Adrenal gland (tissue), 12 donors: Measurements from ENCODE around the gene NAP1L5. TPM values are rescaled to one million over a fixed set of nuclear protein-coding genes. Genes with fewer than 3 reads are reported as not detected.

Experiments used
- DNase-seq, 7 donors: peaks; one replicate each; pipeline ENCODE4 v3.0.0-alpha.2; 2019 to 2020
- H3K27ac ChIP-seq, 5 donors: fragments of 200-600 bp; sonication (generic) in 4 of 5; 1 replicate in 3 of 5; 2 replicates in 2 of 5; pipeline versions ENCODE4 v1.5.1 to v1.8.0; 2016 to 2020; ENCODE audit warnings: mild to moderate bottlenecking in 1 of 5
- H3K27me3 ChIP-seq: fragments of 200-600 bp; 2 replicates; pipeline ENCODE4 v1.8.0; 2021
- H3K36me3 ChIP-seq, 2 donors: fragments of 200-600 bp; replicated peaks in 1 of 2; 1 replicate in 1 of 2; 2 replicates in 1 of 2; pipeline versions ENCODE4 v1.5.1 to v1.8.0; 2018 to 2022
- H3K4me1 ChIP-seq, 2 donors: fragments of 200-600 bp; replicated peaks in 1 of 2; 1 replicate in 1 of 2; 2 replicates in 1 of 2; pipeline versions ENCODE4 v1.5.1 to v1.8.0; 2018 to 2021
- H3K4me3 ChIP-seq, 4 donors: fragments of 200-600 bp; sonication (generic) in 3 of 4; one replicate each; pipeline ENCODE4 v1.5.1; 2016 to 2018
- H3K9me3 ChIP-seq, 3 donors: fragments of 200-600 bp; sonication (generic) in 1 of 3; replicated peaks in 1 of 3; 1 replicate in 2 of 3; 2 replicates in 1 of 3; pipeline versions ENCODE4 v1.5.1 to v1.8.0; 2016 to 2021
- POLR2A ChIP-seq, 2 donors: fragments of 450-650 bp; IDR thresholded peaks; one replicate each; pipeline ENCODE4 v1.6.1; 2017; ENCODE audit warnings: antibody characterized with exemption in 2 of 2, mild to moderate bottlenecking in 2 of 2, moderate library complexity in 1 of 2
- WGBS, 4 donors: extraction: QIAGEN DNeasy Blood & Tissue Kit in 2 of 4; methylation state at CpG; one replicate each; pipeline versions ENCODE4 v1.1.5 to v1.1.7; 2013 to 2017; 5-methylcytosine and 5-hydroxymethylcytosine counted together
- intact Hi-C, 2 donors: fragments of 100-400 bp; cut with DNase I; formaldehyde crosslinking; loops; one replicate each; pipeline versions ENCODE4 v1.14.1 to v1.15.0; 2022 to 2023
- polyA plus RNA-seq, 3 donors: library from polyadenylated mRNA; stranded (reverse); fragments of 200-250 nt in 2 of 3; fragments of 350-450 nt in 1 of 3; fragmentation: Illumina TruSeq in 1 of 3; extraction: RNeasy Lipid Tissue Mini Kit (QIAGEN cat#74804) in 1 of 3; gene quantifications; one replicate each; pipeline ENCODE4 v1.2.3, GENCODE V29; 2013 to 2014
- total RNA-seq, 9 donors: library from RNA; depleted of rRNA in 4 of 9; stranded (reverse); fragments of >200 nt in 4 of 9; fragments of 120-200 nt in 1 of 9; fragmentation: NEBNext Ultra II Directional in 1 of 9; extraction: Animal tissue kit (Norgen Biotek cat#: 25700) in 1 of 9; gene quantifications; one replicate each; pipeline versions ENCODE4 v1.1.0 to v1.2.4, GENCODE V29; 2013 to 2023
- TF ChIP-seq, protein P1 (sequence below), 6 experiments: fragments of 450-650 bp in 4 of 6; fragments of 200-600 bp in 2 of 6; sonication (generic) in 1 of 6; IDR thresholded peaks; 1 replicate in 5 of 6; 2 replicates in 1 of 6; pipeline versions ENCODE4 v1.5.1 to v1.8.0; 2016 to 2021; ENCODE audit warnings: antibody characterized with exemption in 6 of 6, mild to moderate bottlenecking in 2 of 6, moderate library complexity in 1 of 6
- donor health status: healthy with polysubstance abuse.
- donor health status: Bipolar disorder and iron deficiency.
- donor health status: DM: yes; HTN: yes; CAD: no.
- donor health status: DM: no; HTN: no; CAD: no.
- donor health status: DM: no; HTN: no; CAD: no.
- donor health status: DM: yes; HTN: yes; CAD: no.

NAP1L5 gene
- total and polyA plus RNA-seq, 12 donors = 5.0 to 57.6 (median 14.1) TPM

DNA sequence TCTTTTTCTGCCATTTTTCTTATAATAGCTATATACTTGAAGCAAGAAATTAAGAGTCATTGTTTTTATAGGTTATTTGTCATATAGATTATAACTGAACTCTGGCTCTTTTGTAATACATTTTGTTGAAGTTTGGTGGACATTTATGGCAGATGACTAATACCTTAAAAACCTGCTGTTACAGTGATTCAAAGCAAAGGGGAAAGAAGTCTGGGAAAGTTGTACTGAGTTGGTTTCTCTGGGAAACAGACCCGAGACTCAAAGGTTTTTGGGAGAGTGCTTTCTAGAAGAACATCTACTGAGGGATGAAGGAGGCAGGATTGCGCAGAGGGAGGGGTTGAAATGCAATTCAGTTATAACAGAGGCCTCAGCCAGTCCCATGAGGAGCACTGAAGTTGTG is 35.9 kb downstream of the NAP1L5 start:
- H3K4me3 ChIP-seq = no peak overlapping the region
- intact Hi-C loops = no loop called here
- DNase-seq = no peak
- no peak for TF ChIP-seq POLR2A (IDR thresholded peaks at IDR 0.05)
- TF ChIP-seq, protein P1, sequence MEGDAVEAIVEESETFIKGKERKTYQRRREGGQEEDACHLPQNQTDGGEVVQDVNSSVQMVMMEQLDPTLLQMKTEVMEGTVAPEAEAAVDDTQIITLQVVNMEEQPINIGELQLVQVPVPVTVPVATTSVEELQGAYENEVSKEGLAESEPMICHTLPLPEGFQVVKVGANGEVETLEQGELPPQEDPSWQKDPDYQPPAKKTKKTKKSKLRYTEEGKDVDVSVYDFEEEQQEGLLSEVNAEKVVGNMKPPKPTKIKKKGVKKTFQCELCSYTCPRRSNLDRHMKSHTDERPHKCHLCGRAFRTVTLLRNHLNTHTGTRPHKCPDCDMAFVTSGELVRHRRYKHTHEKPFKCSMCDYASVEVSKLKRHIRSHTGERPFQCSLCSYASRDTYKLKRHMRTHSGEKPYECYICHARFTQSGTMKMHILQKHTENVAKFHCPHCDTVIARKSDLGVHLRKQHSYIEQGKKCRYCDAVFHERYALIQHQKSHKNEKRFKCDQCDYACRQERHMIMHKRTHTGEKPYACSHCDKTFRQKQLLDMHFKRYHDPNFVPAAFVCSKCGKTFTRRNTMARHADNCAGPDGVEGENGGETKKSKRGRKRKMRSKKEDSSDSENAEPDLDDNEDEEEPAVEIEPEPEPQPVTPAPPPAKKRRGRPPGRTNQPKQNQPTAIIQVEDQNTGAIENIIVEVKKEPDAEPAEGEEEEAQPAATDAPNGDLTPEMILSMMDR (IDR thresholded peaks at IDR 0.05) = no peak
- 79 to 94% (median 86%) methylated on average over 2 of the region's 2 CpGs for WGBS, 4 donors
- peaks cover 0 to 4% of the 10 kb centered on the region in 2 donors for H3K4me1 ChIP-seq
- no peaks in the 10 kb centered on the region for H3K27me3 ChIP-seq
- H3K27ac ChIP-seq = no peak overlapping the region
- no peaks in the 10 kb centered on the region for H3K9me3 ChIP-seq
- no peaks in the 10 kb centered on the region for H3K36me3 ChIP-seq

DNA sequence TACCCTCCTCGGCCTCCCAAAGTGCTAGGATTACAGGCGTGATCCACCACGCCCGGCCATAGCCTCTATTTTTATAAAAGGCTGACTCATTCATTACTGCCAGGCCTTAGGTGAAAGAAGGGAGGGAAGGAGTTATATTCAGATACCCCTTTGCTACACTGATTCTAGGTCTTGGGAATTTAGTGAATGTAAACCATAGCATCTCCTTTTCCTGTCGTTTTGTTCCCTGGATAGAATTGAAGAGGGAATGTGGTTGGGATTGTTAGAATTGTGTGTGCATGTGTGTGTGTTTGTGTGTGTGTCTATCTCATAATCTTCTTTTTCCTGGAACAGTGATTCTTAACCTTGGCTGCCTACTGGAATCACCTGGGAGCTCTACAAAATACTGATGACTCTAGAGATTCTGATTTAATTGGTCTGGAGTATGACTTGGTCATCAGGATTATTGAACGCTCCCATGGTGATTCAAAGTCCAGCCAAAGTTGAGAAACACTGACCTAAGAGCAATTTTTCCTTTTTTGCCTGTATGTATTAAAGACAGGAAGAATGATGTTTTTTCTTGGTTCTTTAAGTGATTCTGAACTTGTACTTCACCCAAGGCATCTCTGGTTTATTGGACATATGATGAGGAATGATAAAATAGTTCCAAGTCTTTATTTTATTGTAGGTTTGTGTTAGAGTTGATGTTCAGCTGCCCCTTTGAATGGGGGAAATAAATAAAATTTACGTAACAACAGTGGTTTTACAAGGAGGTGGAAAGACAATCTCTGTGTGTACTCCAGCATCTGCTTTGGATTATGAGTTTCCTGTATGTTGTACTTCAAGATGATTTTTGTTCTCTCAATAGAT is 37.0 kb downstream of the NAP1L5 start:
- no peak overlapping the region for H3K27ac ChIP-seq
- H3K27me3 ChIP-seq = no peaks in the 10 kb centered on the region
- peaks cover 0 to 4% of the 10 kb centered on the region in 2 donors for H3K4me1 ChIP-seq
- no peak for DNase-seq
- no peak for TF ChIP-seq POLR2A (IDR thresholded peaks at IDR 0.05)
- TF ChIP-seq, protein P1 (IDR thresholded peaks at IDR 0.05) = no peak
- no peaks in the 10 kb centered on the region for H3K9me3 ChIP-seq
- H3K36me3 ChIP-seq = no peaks in the 10 kb centered on the region
- no peak overlapping the region for H3K4me3 ChIP-seq
- 81 to 93% (median 90%) methylated on average over 7 of the region's 7 CpGs for WGBS, 4 donors
- intact Hi-C loops = no loop called here

DNA sequence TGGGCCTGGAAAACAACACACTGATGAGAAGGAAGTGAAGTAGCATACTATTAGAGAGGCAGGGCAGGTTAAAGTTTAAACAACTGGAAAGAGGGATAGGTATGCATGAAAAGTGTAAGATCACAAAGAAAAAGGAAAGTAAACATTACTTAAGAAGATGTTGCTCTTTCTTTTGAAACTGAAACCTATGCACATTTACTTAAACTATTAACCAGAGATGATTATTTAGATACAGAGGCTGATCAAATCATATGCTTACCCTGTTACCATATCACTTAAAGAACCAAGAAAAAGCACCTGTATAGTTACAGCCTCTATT is 37.8 kb downstream of the NAP1L5 start:
- peaks cover 0 to 4% of the 10 kb centered on the region in 2 donors for H3K4me1 ChIP-seq
- no peaks in the 10 kb centered on the region for H3K27me3 ChIP-seq
- no peak for DNase-seq
- H3K4me3 ChIP-seq = no peak overlapping the region
- no peaks in the 10 kb centered on the region for H3K9me3 ChIP-seq
- TF ChIP-seq, protein P1 (IDR thresholded peaks at IDR 0.05) = no peak
- TF ChIP-seq POLR2A (IDR thresholded peaks at IDR 0.05) = no peak
- intact Hi-C loops = loop anchor here (5.0 to 10.0 kb wide), 4 partner anchors 55 to 133 kb away; partner anchors contain the start of gene HERC3 (in 1 of the 2)
- no peak overlapping the region for H3K27ac ChIP-seq
- peaks cover 0 to 4% of the 10 kb centered on the region in 2 donors for H3K36me3 ChIP-seq

DNA sequence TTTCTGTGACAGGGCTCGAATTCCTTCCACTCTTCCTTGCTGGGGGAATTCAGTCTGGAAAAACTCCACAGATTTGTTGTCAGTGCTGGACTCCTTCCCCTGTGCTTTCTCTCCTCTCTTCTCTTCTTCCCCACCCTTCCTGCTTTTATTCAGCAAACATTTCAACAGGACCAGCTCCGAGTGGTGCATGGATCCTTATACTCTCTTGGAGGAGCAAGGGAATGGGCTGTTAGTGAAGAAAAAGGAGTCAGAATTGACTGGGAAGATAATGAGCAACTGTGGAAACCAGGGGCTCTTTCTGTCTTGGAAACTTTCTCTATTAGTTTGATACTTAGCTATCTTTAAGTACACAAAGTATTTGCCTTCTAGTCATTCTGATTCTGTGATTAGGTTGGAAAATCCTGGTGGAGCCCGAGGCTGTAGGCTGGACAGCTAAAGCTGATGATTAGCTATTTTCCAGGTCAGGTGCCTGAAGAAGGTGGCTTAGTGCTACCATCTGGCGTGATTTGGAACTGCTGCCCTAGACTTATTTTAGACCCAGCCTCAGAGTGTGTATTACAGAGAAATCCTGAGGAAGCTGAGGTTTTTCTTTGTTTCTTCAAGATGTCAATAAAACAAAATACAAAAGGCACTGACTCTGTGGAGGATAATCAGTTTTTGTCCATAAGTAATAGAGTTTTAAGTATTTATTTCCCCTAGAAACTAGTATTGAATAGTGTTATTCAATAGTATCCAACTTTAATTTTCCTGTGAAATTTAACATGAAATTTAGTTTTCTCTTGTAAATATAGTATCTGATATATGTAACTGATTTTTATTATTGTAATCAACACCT is 38.4 kb downstream of the NAP1L5 start:
- Histone ChIP-seq H3K36me3 (peaks cover 0 to 7% of the 10 kb centered on the region in 2 donors), H3K4me3 (no peak overlapping the region), H3K4me1 (peaks cover 0 to 4% of the 10 kb centered on the region in 2 donors), H3K9me3 (no peaks in the 10 kb centered on the region), H3K27ac (peak overlapping the region in 1 of 5 donors; percentile 40), H3K27me3 (no peaks in the 10 kb centered on the region)
- 35 to 48% (median 40%) methylated on average over 4 of the region's 4 CpGs for WGBS, 4 donors
- TF ChIP-seq POLR2A (IDR thresholded peaks at IDR 0.05) = no peak
- TF ChIP-seq, protein P1 (IDR thresholded peaks at IDR 0.05) = peak; percentile 77 to 85 (median 82)
- intact Hi-C loops = loop anchor here (5.0 to 10.0 kb wide), 4 partner anchors 54 to 132 kb away; partner anchors contain the start of gene HERC3 (in 1 of the 2)
- peak; percentile 51 to 88 (median 67) for DNase-seq
